Hepatocyte (in vitro differentiated cells): ENCODE data around the gene OR52E1.

ENCODE experiments used
- EZH2 ChIP-seq: fragments of 200-600 bp; sonication (generic); IDR thresholded peaks from 2 replicates; pipeline ENCODE4 v1.6.1; 2016; ENCODE audit warnings: antibody characterized with exemption, mild to moderate bottlenecking, borderline replicate concordance
- EZH2phosphoT487 ChIP-seq: fragments of 200-600 bp; sonication (generic); IDR thresholded peaks from one replicate; pipeline ENCODE4 v1.6.1; 2018; ENCODE audit warnings: antibody characterized with exemption, mild to moderate bottlenecking, low read depth, moderate library complexity; ENCODE audit not compliant: unreplicated experiment, severe bottlenecking
- TF ChIP-seq, protein P1 (sequence below): fragments of 200-600 bp; sonication (generic); IDR thresholded peaks from 2 replicates; pipeline ENCODE4 v1.5.1; 2016; ENCODE audit warnings: antibody characterized with exemption, mild to moderate bottlenecking; ENCODE audit not compliant: poor library complexity

- TF ChIP-seq, protein P1, sequence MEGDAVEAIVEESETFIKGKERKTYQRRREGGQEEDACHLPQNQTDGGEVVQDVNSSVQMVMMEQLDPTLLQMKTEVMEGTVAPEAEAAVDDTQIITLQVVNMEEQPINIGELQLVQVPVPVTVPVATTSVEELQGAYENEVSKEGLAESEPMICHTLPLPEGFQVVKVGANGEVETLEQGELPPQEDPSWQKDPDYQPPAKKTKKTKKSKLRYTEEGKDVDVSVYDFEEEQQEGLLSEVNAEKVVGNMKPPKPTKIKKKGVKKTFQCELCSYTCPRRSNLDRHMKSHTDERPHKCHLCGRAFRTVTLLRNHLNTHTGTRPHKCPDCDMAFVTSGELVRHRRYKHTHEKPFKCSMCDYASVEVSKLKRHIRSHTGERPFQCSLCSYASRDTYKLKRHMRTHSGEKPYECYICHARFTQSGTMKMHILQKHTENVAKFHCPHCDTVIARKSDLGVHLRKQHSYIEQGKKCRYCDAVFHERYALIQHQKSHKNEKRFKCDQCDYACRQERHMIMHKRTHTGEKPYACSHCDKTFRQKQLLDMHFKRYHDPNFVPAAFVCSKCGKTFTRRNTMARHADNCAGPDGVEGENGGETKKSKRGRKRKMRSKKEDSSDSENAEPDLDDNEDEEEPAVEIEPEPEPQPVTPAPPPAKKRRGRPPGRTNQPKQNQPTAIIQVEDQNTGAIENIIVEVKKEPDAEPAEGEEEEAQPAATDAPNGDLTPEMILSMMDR = no peak
- no peak for TF ChIP-seq EZH2
- TF ChIP-seq EZH2phosphoT487 = no peak
Measured at GRCh38 chr11:5046226-5046625, 23.1 kb upstream of the OR52E1 start, which contains the start of gene OR52J3.
